Measurements from ENCODE around the gene CST9.

The CST9 gene

DNA sequence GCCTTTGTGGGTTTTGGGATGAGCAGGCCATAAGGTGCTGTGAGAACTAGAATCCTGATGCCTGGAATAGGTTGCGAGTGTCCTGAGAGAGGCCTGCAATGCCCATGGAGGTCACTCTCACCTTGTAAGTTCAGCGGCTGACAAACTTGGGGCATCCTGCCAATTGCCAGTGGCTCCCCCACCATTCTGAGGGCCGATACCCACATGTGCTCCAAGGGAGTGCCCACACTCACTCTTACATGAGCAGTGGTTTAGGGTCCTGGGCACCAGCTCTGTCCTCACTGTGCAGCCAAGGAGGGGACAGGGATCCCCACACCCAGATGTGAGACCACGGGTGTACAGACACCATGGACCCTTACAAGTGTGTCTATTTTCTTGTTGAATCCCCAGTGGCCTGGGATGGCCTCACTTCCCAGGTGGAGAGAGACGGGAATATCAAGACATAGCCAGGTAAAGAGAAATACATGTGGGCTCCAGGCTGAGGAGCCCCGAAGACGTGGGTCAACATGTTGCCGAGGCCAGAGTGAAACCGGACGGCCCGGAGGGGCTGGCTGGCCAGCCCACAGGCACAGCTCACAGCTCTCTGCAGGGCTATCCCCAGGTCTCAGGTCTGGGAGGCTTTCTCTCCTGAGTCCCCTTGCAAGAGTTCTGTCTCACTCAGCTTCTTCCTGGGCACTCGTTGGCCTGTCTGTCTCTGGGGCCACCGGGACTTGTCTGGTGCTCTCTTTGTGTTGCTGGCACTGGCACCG is 2.0 kb upstream of the CST9 start:
- no peak for DNase-seq (ENCODE audit: low read depth)
- TF ChIP-seq CTCF (conservative IDR thresholded peaks at IDR 0.05; ENCODE audit: low read depth, low read length): no peak
- H3K4me3 ChIP-seq (ENCODE audit: low read depth, low read length): no peak overlapping the region

- peak; percentile 83 for DNase-seq (ENCODE audit: low read depth)
- TF ChIP-seq CTCF (conservative IDR thresholded peaks at IDR 0.05; ENCODE audit: low read depth, low read length): peak; percentile 98
- H3K4me3 ChIP-seq (ENCODE audit: low read depth, low read length): no peak overlapping the region
These were observed 934 bp upstream of the CST9 start for GRCh38 chr20:23606652-23607049.

DNA sequence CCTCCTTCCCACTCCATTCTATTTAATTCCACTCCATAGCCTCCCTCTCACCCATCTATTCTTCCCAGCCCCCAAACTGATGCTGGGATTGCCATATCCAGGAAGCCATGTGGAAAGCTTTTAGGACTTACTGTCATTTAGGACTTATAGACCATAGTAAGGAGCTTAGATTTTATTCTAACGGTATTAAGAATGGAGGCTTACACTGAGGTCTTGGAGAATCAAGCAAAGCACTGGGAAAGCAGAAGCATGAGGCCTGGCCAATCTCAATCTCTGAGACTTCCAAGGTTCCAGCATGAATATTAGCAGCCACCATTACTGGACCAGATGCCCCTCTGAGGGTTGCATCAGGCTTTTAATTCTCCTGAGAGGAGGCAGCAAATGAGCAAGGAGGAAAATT is 1.4 kb downstream of the CST9 start:
- DNase-seq (ENCODE audit: low read depth): no peak
- H3K4me3 ChIP-seq (ENCODE audit: low read depth, low read length): no peak overlapping the region
- TF ChIP-seq CTCF (conservative IDR thresholded peaks at IDR 0.05; ENCODE audit: low read depth, low read length): no peak

GRCh38 chr20:23603321-23603720 is 2.4 kb downstream of the CST9 start:
- no peak overlapping the region for H3K4me3 ChIP-seq (ENCODE audit: low read depth, low read length)
- no peak for TF ChIP-seq CTCF (conservative IDR thresholded peaks at IDR 0.05; ENCODE audit: low read depth, low read length)
- DNase-seq (ENCODE audit: low read depth): no peak

DNA sequence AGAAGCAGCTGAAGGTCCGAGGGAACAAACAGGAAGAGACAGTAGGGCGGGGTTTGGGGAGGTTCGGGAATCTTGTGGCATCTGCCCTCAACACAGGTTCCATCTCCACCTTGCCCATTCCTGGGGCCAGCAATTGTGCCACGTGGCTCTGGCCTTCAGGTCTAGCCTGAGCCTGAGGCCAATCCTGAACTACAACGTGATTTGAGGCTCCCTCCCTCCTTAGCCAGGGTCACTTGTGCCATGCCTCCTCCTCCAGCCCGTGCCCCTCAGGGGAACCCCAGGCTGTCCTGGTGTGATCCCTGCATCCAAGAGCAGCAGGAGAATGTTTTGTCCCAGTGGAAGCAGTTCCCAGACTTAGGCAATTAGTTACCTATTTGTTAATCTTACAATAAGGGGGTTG is 3.0 kb downstream of the CST9 start:
- H3K4me3 ChIP-seq (ENCODE audit: low read depth, low read length): no peak overlapping the region
- no peak for DNase-seq (ENCODE audit: low read depth)
- TF ChIP-seq CTCF (conservative IDR thresholded peaks at IDR 0.05; ENCODE audit: low read depth, low read length): no peak

DNA sequence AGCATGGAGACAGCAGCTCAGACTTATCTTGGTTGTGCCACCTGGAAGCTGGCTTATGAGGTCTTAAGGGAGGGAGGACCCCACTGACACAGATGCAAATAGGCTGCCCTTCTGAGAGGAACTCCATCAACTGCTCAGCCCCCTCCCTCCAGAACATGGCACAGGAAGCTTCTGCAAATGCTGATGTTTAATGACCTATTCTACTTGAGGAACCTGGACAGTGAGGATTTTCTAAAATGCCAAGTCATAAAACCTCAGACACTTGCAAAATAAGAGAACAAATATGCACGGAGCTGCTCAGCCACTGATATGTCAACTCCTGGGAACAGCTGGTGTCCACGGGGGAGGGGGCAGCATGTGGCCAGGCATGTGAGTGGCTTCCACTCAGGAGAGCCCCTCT is 3.5 kb downstream of the CST9 start:
- H3K4me3 ChIP-seq (ENCODE audit: low read depth, low read length): no peak overlapping the region
- DNase-seq (ENCODE audit: low read depth): no peak

More for the DNA sequence above, 3.5 kb downstream of the CST9 start:
- TF ChIP-seq CTCF (conservative IDR thresholded peaks at IDR 0.05; ENCODE audit: low read depth, low read length): no peak

Measured in choroid plexus epithelial cell (primary cell).